Caco-2 (cell line): ENCODE data around the gene KCNAB1. TPM values are rescaled to one million over a fixed set of nuclear protein-coding genes. Genes with fewer than 3 reads are reported as not detected.

ENCODE experiments used
- BruUV-seq: library from RNA; stranded (reverse); fragments of 400-500 nt; replicated peaks from 2 replicates; lab custom pipeline; 2021; lab: Mats Ljungman, UMichigan
- CTCF ChIA-PET: fragments of 300-600 bp; sonication (Branson Sonifier 250); formaldehyde crosslinking; loops from one replicate; lab custom pipeline; 2022; ENCODE audit warnings: antibody characterized with exemption; lab: Charles Lee
- POLR2A ChIA-PET: fragments of 300-600 bp; sonication (Branson Sonifier 250); formaldehyde crosslinking; loops from one replicate; lab custom pipeline; 2022; ENCODE audit warnings: antibody characterized with exemption; lab: Charles Lee
- DNase-seq, 2 experiments: peaks; one replicate each; pipeline versions ENCODE4 v3.0.0 to v3.0.0-alpha.2; 2020 to 2022
- H3K27me3 ChIP-seq: replicated peaks from 2 replicates; pipeline ENCODE4 v1.6.0; 2011; ENCODE audit warnings: low read length; ENCODE audit not compliant: control insufficient read depth, insufficient read depth
- H3K36me3 ChIP-seq: 2 replicates; pipeline ENCODE4 v1.5.1; 2011; ENCODE audit warnings: low read length; ENCODE audit not compliant: control insufficient read depth, insufficient read depth
- H3K4me1 ChIP-seq: fragments of 250-450 bp; sonication (Bioruptor Pico); 2 replicates; pipeline ENCODE4 v1.5.1; 2020; ENCODE audit warnings: mild to moderate bottlenecking
- H3K4me3 ChIP-seq: 2 replicates; pipeline ENCODE4 v1.5.1; 2011; ENCODE audit warnings: low read depth, mild to moderate bottlenecking, control low read depth, low read length
- H3K9me3 ChIP-seq: fragments of 250-450 bp; sonication (Bioruptor Pico); 2 replicates; pipeline ENCODE4 v1.5.1; 2020; ENCODE audit warnings: mild to moderate bottlenecking, moderate library complexity
- H3K27ac Mint-ChIP-seq: one replicate; pipeline ENCODE4 v1.8.0; 2022; ENCODE audit warnings: mixed read lengths; ENCODE audit not compliant: unreplicated experiment
- H3K27me3 Mint-ChIP-seq: one replicate; pipeline ENCODE4 v1.8.0; 2022; ENCODE audit warnings: mixed read lengths; ENCODE audit not compliant: insufficient read depth, unreplicated experiment
- H3K36me3 Mint-ChIP-seq: one replicate; pipeline ENCODE4 v1.8.0; 2022; ENCODE audit warnings: mild to moderate bottlenecking, mixed read lengths; ENCODE audit not compliant: insufficient read depth, unreplicated experiment
- H3K4me1 Mint-ChIP-seq: one replicate; pipeline ENCODE4 v1.8.0; 2022; ENCODE audit warnings: low read depth, mixed read lengths; ENCODE audit not compliant: unreplicated experiment
- H3K4me3 Mint-ChIP-seq: one replicate; pipeline ENCODE4 v1.8.0; 2022; ENCODE audit warnings: mild to moderate bottlenecking, moderate library complexity, mixed read lengths; ENCODE audit not compliant: unreplicated experiment
- H3K9me3 Mint-ChIP-seq: one replicate; pipeline ENCODE4 v1.8.0; 2022; ENCODE audit warnings: mixed read lengths; ENCODE audit not compliant: unreplicated experiment
- intact Hi-C: fragments of 100-400 bp; cut with micrococcal nuclease; formaldehyde crosslinking; loops from one replicate; pipeline ENCODE4 v1.10.0; 2022; ENCODE audit not compliant: unreplicated experiment
- total RNA-seq: library from RNA; stranded (reverse); gene quantifications from 2 replicates; pipeline ENCODE4 v1.2.3, GENCODE V29; 2022
- TF ChIP-seq, protein P1 (sequence below), 2 experiments: fragments of 200-600 bp in 1 of 2; IDR thresholded peaks; 1 replicate in 1 of 2; 2 replicates in 1 of 2; pipeline versions ENCODE4 v1.5.1 to v1.8.0; 2011 to 2022; ENCODE audit warnings: antibody characterized with exemption in 1 of 2, control low read depth in 1 of 2, inconsistent platforms in 1 of 2, low read depth in 1 of 2, low read length in 1 of 2, mild to moderate bottlenecking in 1 of 2, moderate library complexity in 1 of 2; ENCODE audit not compliant: insufficient read depth in 1 of 2, severe bottlenecking in 1 of 2, unreplicated experiment in 1 of 2

Gene KCNAB1
- total RNA-seq, 1 experiment from 2014 or later = 0.14 TPM

DNA sequence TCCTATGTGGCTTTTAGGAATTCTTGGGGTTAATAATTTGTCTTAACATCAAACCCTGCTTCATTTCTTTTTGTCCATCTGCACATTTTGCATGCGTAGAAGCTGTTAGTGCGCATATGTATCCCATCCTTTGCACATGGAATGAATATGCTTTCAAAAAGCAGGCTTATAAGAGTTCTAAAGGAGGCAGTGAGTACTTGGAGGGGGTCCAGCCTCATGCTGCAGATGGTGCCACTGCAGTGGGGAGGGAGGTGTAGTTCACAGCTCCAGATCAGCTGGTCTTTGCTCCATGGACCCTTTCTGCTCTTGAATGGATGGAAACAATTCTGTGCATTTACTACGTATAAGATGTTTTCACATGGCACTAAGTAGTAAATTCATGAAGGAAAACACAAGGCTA, 455.3 kb downstream of the KCNAB1 start:
- Histone ChIP-seq H3K36me3 (no peaks in the 10 kb centered on the region), H3K9me3 (no peaks in the 10 kb centered on the region), H3K27me3 (no peaks in the 10 kb centered on the region), H3K4me1 (0 out of 2 replicates have a peak, but pooled peaks cover 4% of the 10 kb centered on the region), H3K4me3 (no peak overlapping the region)
- H3K4me3 Mint-ChIP-seq = no peak overlapping the region
- POLR2A ChIA-PET = no interaction called here
- TF ChIP-seq, protein P1, sequence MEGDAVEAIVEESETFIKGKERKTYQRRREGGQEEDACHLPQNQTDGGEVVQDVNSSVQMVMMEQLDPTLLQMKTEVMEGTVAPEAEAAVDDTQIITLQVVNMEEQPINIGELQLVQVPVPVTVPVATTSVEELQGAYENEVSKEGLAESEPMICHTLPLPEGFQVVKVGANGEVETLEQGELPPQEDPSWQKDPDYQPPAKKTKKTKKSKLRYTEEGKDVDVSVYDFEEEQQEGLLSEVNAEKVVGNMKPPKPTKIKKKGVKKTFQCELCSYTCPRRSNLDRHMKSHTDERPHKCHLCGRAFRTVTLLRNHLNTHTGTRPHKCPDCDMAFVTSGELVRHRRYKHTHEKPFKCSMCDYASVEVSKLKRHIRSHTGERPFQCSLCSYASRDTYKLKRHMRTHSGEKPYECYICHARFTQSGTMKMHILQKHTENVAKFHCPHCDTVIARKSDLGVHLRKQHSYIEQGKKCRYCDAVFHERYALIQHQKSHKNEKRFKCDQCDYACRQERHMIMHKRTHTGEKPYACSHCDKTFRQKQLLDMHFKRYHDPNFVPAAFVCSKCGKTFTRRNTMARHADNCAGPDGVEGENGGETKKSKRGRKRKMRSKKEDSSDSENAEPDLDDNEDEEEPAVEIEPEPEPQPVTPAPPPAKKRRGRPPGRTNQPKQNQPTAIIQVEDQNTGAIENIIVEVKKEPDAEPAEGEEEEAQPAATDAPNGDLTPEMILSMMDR (IDR thresholded peaks at IDR 0.05; ENCODE audit: insufficient read depth in 1 of 2, low read depth in 1 of 2, low read length in 1 of 2, severe bottlenecking in 1 of 2, unreplicated experiment in 1 of 2) = no peak
- peaks cover 11% of the 10 kb centered on the region for H3K27me3 Mint-ChIP-seq
- CTCF ChIA-PET = no interaction called here
- DNase-seq = no peak
- intact Hi-C loops = loop anchor here (2.0 kb wide), 1 partner anchor 31 kb away; no protein-coding TSS in a partner anchor
- H3K27ac Mint-ChIP-seq = no peak overlapping the region
- BruUV-seq = no TSS peak
- H3K9me3 Mint-ChIP-seq = no peaks in the 10 kb centered on the region
- H3K36me3 Mint-ChIP-seq = no peaks in the 10 kb centered on the region
- no peaks in the 10 kb centered on the region for H3K4me1 Mint-ChIP-seq

DNA sequence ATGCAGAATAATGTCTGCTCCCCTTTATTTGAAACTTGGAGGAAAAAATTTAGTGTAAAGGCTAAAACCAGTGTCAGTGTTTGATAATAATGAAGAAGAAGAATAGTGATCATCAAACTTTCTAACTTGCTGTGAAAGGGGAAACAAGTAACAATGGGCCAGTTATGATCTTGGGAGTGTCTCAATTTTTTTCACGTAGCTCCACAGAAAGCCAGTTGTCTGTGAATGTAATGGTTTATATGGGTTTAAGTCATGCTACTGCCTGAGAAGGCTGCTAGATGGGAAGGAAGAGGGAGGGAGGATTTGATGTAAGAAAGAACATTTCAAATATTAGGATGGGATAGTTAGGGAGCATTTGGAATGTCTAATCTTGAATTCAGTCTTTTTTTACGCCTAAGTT, 455.7 kb downstream of the KCNAB1 start:
- H3K4me1 Mint-ChIP-seq = no peaks in the 10 kb centered on the region
- ChIA-PET POLR2A (no interaction called here), CTCF (interaction anchor here (2.2 kb wide), 1 partner anchor 98 kb away, joined by 9 read pairs; the partner anchor contains the start of gene TIPARP)
- Histone ChIP-seq H3K4me1 (0 out of 2 replicates have a peak, but pooled peaks cover 4% of the 10 kb centered on the region), H3K9me3 (no peaks in the 10 kb centered on the region), H3K4me3 (no peak overlapping the region), H3K27me3 (no peaks in the 10 kb centered on the region), H3K36me3 (no peaks in the 10 kb centered on the region)
- intact Hi-C loops = loop anchor here (2.0 kb wide), 1 partner anchor 31 kb away; no protein-coding TSS in a partner anchor
- no TSS peak for BruUV-seq
- peaks cover 11% of the 10 kb centered on the region for H3K27me3 Mint-ChIP-seq
- DNase-seq = no peak
- H3K4me3 Mint-ChIP-seq = no peak overlapping the region
- no peaks in the 10 kb centered on the region for H3K9me3 Mint-ChIP-seq
- H3K36me3 Mint-ChIP-seq = no peaks in the 10 kb centered on the region
- TF ChIP-seq, protein P1 (IDR thresholded peaks at IDR 0.05; ENCODE audit: insufficient read depth in 1 of 2, low read depth in 1 of 2, low read length in 1 of 2, severe bottlenecking in 1 of 2, unreplicated experiment in 1 of 2) = no peak
- H3K27ac Mint-ChIP-seq = no peak overlapping the region

DNA sequence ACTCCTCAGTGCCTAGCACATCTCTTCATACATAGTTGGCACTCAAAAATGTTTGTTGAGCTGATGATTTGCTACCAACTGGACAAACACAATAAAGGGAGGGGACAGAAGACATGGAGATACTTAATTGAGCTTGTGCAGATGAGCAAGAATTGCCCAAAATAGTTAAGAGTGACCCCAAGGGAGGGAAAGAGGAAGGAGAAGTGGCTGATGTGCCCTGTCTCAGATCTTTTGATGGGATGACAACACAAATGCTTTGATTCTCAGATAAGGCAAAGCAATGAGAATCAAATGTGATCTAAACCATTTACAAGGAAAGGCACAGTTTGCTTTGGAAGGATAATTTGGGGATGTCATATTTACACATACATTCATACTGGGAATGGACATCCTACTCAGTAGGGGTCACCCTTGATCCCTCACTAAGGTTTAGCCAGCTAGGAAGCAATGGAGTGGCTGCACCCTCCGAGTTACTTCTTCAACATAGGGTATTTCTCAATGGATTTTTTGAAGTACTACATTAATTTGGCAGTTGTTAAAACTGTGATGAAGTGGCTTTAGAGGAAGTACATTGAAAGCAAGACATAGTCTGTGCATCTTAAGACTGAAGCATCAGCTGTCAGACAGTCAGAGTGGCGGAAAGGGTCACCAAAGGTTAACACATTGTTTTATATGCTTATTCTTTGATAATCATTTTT, 456.4 kb downstream of the KCNAB1 start:
- no TSS peak for BruUV-seq
- H3K4me1 ChIP-seq = 0 out of 2 replicates have a peak, but pooled peaks cover 4% of the 10 kb centered on the region
- POLR2A ChIA-PET = no interaction called here
- no peak overlapping the region for H3K4me3 ChIP-seq
- H3K9me3 Mint-ChIP-seq = no peaks in the 10 kb centered on the region
- H3K27ac Mint-ChIP-seq = no peak overlapping the region
- H3K9me3 ChIP-seq = no peaks in the 10 kb centered on the region
- intact Hi-C loops = loop anchor here (1.0 to 2.0 kb wide), 2 partner anchors 30 to 98 kb away; partner anchors contain the start of gene TIPARP
- CTCF ChIA-PET = interaction anchor here (2.2 kb wide), 1 partner anchor 97 kb away, joined by 9 read pairs; the partner anchor contains the start of gene TIPARP
- H3K27me3 ChIP-seq = no peaks in the 10 kb centered on the region
- no peaks in the 10 kb centered on the region for H3K36me3 Mint-ChIP-seq
- peaks cover 11% of the 10 kb centered on the region for H3K27me3 Mint-ChIP-seq
- no peak overlapping the region for H3K4me3 Mint-ChIP-seq
- DNase-seq = peak in 1 of 2 experiments; percentile 35
- H3K36me3 ChIP-seq = no peaks in the 10 kb centered on the region
- TF ChIP-seq, protein P1 (IDR thresholded peaks at IDR 0.05; ENCODE audit: insufficient read depth in 1 of 2, low read depth in 1 of 2, low read length in 1 of 2, severe bottlenecking in 1 of 2, unreplicated experiment in 1 of 2) = peak in 1 of 2 experiments; percentile 9
- no peaks in the 10 kb centered on the region for H3K4me1 Mint-ChIP-seq
